Stomach smooth muscle (tissue), 2 donors: ENCODE data around the gene ADAR.

Experiments used
- H3K27ac ChIP-seq: one replicate; pipeline ENCODE4 v1.7.0; 2013; ENCODE audit warnings: mild to moderate bottlenecking, low read length, inconsistent platforms
- H3K27me3 ChIP-seq, 2 donors: one replicate each; pipeline ENCODE4 v1.7.0; 2013; ENCODE audit warnings: low read length in 2 of 2; ENCODE audit not compliant: insufficient read depth in 2 of 2, control insufficient read depth in 1 of 2
- H3K36me3 ChIP-seq, 2 donors: one replicate each; pipeline ENCODE4 v1.7.0; 2013; ENCODE audit warnings: low read length in 2 of 2; ENCODE audit not compliant: control insufficient read depth in 2 of 2, insufficient read depth in 2 of 2
- H3K4me1 ChIP-seq: one replicate; pipeline ENCODE4 v1.7.0; 2013; ENCODE audit warnings: low read length; ENCODE audit not compliant: control insufficient read depth, insufficient read depth
- H3K4me3 ChIP-seq, 2 donors: one replicate each; pipeline ENCODE4 v1.7.0; 2013; ENCODE audit warnings: low read length in 2 of 2
- H3K9ac ChIP-seq, 2 donors: one replicate each; pipeline ENCODE4 v1.7.0; 2013; ENCODE audit warnings: low read length in 2 of 2, mild to moderate bottlenecking in 1 of 2
- H3K9me3 ChIP-seq, 2 donors: one replicate each; pipeline ENCODE4 v1.7.0; 2013; ENCODE audit warnings: low read length in 2 of 2; ENCODE audit not compliant: control insufficient read depth in 2 of 2
- donor health status: healthy.
- donor health status: Pancreatic carcinoma.

The ADAR gene

GRCh38 chr1:154556422-154556821, 51.6 kb downstream of the ADAR start:
- Histone ChIP-seq H3K36me3 (peaks cover 39 to 41% of the 10 kb centered on the region in 2 donors), H3K9me3 (no peaks in the 10 kb centered on the region), H3K27me3 (no peaks in the 10 kb centered on the region), H3K4me3 (peak overlapping the region; percentile 34 to 86), H3K4me1 (peaks cover 62% of the 10 kb centered on the region), H3K27ac (no peak overlapping the region), H3K9ac (peak overlapping the region; percentile 47 to 86)

- H3K36me3 ChIP-seq = peaks cover 62 to 65% of the 10 kb centered on the region in 2 donors
Measured at GRCh38 chr1:154553056-154554030, 54.6 kb downstream of the ADAR start.

DNA sequence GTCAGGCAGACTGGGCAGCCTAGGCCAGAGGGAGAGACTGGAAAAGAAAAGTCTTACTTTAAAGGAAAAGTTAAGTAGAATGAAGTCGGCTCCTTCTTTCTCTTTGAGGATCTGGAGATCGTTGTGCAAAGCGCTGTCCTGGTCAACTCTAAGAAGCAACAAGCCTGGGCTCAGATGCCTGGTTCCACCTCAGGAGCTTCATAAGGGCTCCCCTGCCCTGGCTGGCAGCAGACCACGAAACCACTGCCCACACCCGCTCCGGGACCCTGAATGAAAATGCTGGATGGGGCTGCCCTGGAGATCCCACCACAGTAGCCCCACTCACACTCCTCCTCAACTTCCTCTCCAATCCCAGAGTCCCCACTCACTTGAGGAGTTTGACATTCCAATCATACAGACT, 56.0 kb downstream of the ADAR start:
- no peaks in the 10 kb centered on the region for H3K27me3 ChIP-seq

More at GRCh38 chr1:154553056-154554030, 54.6 kb downstream of the ADAR start:
- Histone ChIP-seq H3K27me3 (no peaks in the 10 kb centered on the region), H3K4me1 (peaks cover 49% of the 10 kb centered on the region), H3K9ac (peak overlapping the region; percentile 22 to 55), H3K9me3 (no peaks in the 10 kb centered on the region), H3K4me3 (no peak overlapping the region), H3K27ac (peak overlapping the region; percentile 13)

DNA sequence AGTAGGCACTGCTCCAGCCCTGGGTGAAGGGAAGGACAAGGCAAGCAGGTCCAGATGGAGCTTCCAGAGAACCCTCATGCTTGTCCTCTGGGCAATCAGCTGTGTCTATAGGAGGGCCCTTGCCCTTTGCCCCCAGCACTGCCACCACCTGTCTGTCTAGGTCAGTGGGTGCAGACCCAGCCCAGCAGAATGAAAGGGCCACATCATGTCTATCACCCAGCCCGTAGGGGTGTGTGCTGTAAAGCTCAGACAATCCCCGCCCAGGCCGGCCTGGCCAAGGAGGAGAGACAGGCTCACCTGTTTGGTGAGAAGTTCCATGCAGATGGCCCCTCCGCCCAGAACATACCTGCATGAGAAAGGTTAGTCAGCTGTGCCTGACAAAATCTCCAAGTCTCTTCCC, 56.5 kb downstream of the ADAR start:
- H3K4me1 ChIP-seq = peaks cover 33% of the 10 kb centered on the region
- H3K27me3 ChIP-seq = no peaks in the 10 kb centered on the region
- H3K27ac ChIP-seq = no peak overlapping the region
- H3K9me3 ChIP-seq = no peaks in the 10 kb centered on the region
- H3K36me3 ChIP-seq = peaks cover 62 to 65% of the 10 kb centered on the region in 2 donors
- H3K9ac ChIP-seq = no peak overlapping the region
- no peak overlapping the region for H3K4me3 ChIP-seq

More for the DNA sequence above, 56.0 kb downstream of the ADAR start:
- Histone ChIP-seq H3K4me1 (peaks cover 39% of the 10 kb centered on the region), H3K9me3 (no peaks in the 10 kb centered on the region), H3K36me3 (peaks cover 62 to 65% of the 10 kb centered on the region in 2 donors), H3K27ac (no peak overlapping the region), H3K9ac (no peak overlapping the region), H3K4me3 (no peak overlapping the region)

- Histone ChIP-seq H3K9me3 (no peaks in the 10 kb centered on the region), H3K36me3 (peaks cover 62 to 64% of the 10 kb centered on the region in 2 donors), H3K9ac (no peak overlapping the region), H3K4me3 (no peak overlapping the region), H3K27ac (no peak overlapping the region), H3K4me1 (peaks cover 25% of the 10 kb centered on the region), H3K27me3 (no peaks in the 10 kb centered on the region)
Measured at GRCh38 chr1:154550657-154551056, 57.3 kb downstream of the ADAR start.

- no peak overlapping the region for H3K9ac ChIP-seq
- peaks cover 57 to 58% of the 10 kb centered on the region in 2 donors for H3K36me3 ChIP-seq
Measured at GRCh38 chr1:154550070-154550469, 57.9 kb downstream of the ADAR start.

DNA sequence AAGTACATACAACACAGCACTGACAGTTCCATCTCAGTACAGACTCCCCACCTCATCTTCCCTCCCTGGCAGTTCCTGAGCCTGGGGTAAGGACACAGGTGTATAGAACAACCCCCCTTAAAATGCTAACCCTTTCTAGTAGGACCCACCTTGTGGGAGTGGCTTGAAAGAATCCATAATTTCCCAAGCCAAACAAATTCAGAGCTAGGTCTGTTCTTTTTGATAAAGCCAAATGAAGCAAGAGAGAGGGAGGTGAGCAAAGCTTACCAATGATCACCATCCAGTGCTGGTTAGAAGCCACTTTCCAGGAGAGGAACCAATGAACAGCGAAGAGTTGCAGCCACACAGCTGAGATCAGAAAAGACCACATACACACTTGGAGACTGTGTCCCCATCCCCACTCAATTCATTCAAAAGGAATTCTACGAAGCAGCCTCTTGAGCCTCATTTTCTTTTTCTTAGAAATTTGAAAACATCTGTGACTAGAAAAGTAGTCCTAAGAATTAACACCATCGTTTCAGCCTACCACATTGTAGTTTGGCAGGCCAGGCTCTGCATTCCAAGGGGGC, 58.7 kb downstream of the ADAR start:
- Histone ChIP-seq H3K9me3 (no peaks in the 10 kb centered on the region), H3K9ac (no peak overlapping the region), H3K36me3 (peaks cover 50% of the 10 kb centered on the region in 2 donors), H3K4me1 (peaks cover 20% of the 10 kb centered on the region), H3K27ac (peak overlapping the region; percentile 11), H3K27me3 (peaks cover 0 to 2% of the 10 kb centered on the region in 2 donors), H3K4me3 (no peak overlapping the region)

More at GRCh38 chr1:154550070-154550469, 57.9 kb downstream of the ADAR start:
- Histone ChIP-seq H3K4me1 (peaks cover 22% of the 10 kb centered on the region), H3K27ac (no peak overlapping the region), H3K9me3 (no peaks in the 10 kb centered on the region), H3K27me3 (peaks cover 0 to 1% of the 10 kb centered on the region in 2 donors), H3K4me3 (no peak overlapping the region)

GRCh38 chr1:154548028-154548427, 60.0 kb downstream of the ADAR start:
- Histone ChIP-seq H3K27me3 (peaks cover 0 to 5% of the 10 kb centered on the region in 2 donors), H3K4me3 (no peak overlapping the region), H3K36me3 (peaks cover 38 to 39% of the 10 kb centered on the region in 2 donors), H3K27ac (no peak overlapping the region), H3K9ac (no peak overlapping the region), H3K4me1 (peaks cover 9% of the 10 kb centered on the region), H3K9me3 (no peaks in the 10 kb centered on the region)

DNA sequence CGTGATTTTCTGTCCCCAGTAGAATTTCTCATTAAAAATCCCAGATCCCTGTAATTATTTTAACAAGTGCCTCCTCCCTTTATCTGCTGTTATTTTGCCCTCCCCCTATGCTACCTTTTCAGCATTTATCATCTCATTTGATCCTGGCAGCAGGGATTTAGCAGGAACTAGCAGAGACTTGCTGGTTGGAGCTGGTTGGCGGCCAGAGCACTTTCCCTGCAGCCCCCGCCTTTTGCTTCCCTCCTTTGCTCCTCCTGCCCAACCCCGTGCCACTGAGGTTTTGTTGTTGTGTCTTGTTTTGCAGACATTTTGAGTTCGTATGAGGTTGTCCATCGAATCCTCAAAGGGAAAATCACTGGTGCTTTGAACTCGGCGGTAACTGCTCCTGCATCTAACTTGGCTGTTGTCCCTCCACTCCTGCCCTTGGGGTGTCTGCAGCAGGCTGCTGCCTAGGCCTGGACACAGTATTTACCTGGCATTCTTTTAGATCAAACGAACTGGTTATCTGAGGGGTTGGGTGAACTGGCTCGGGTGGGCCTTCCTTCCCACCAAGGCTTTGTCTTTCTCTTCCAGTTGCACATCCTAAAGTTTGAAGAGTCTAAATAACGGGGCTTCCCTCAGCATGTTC, 60.8 kb downstream of the ADAR start:
- Histone ChIP-seq H3K4me3 (no peak overlapping the region), H3K9ac (no peak overlapping the region), H3K36me3 (peaks cover 31 to 32% of the 10 kb centered on the region in 2 donors), H3K27ac (no peak overlapping the region), H3K4me1 (peaks cover 2% of the 10 kb centered on the region), H3K9me3 (no peaks in the 10 kb centered on the region), H3K27me3 (peaks cover 0 to 5% of the 10 kb centered on the region in 2 donors)

GRCh38 chr1:154546264-154547063, 61.5 kb downstream of the ADAR start:
- Histone ChIP-seq H3K27ac (no peak overlapping the region), H3K9me3 (no peaks in the 10 kb centered on the region), H3K4me3 (no peak overlapping the region), H3K9ac (no peak overlapping the region), H3K36me3 (peaks cover 24 to 25% of the 10 kb centered on the region in 2 donors), H3K4me1 (no peaks in the 10 kb centered on the region), H3K27me3 (peaks cover 0 to 7% of the 10 kb centered on the region in 2 donors)
